HG03354 (cell line): ENCODE data around the gene METAP1D.
"Not testable (repeated sequence)": the region's sequence is repeated elsewhere in the genome, so short reads cannot be mapped to it uniquely, and the experiment has no call there.

Experiments
- ATAC-seq: cut with Tn5 transposase; IDR thresholded peaks from one replicate; pipeline ENCODE4 v1.9.1; 2021; ENCODE audit warnings: mild to moderate bottlenecking; ENCODE audit not compliant: unreplicated experiment, poor library complexity, severe bottlenecking

The METAP1D gene

DNA sequence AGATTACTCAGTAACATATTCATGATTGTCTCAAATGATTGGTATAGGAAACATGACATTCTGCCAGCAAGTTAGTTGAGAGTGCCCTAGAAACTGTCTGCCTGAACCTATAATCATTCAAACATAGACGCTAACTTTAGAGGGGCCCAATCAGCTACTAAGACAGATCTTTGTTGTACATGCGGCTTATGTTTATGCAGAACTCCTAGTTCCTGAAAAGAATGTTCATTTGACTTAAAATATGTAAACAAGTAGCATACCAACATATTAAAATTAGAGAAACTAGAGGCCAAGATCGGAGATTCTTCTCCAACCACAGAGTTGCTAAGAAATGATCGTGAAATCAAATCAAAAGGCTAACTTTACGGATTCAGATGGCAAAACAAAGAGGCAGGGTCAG, 4.2 kb upstream of the METAP1D start:
- no peak for ATAC-seq

DNA sequence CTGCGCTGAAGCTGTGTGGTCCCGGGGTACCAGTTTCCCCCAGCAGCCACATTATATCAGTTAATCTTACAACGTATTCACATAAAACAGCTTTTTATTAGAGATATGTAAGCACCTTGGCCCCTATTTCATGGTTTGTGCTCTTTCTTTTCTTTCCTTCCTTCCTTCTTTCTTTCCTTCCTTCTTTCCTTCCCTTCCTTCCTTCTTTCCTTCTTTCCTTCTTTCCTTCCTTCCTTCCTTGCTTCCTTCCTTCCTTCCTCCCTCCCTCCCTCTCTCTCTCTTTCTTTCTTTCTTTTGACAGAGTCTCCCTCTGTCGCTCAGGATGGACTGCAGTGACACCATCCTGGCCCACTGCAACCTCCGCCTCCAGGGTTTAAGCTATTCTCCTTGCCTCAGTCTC, 3.7 kb upstream of the METAP1D start:
- no peak for ATAC-seq

DNA sequence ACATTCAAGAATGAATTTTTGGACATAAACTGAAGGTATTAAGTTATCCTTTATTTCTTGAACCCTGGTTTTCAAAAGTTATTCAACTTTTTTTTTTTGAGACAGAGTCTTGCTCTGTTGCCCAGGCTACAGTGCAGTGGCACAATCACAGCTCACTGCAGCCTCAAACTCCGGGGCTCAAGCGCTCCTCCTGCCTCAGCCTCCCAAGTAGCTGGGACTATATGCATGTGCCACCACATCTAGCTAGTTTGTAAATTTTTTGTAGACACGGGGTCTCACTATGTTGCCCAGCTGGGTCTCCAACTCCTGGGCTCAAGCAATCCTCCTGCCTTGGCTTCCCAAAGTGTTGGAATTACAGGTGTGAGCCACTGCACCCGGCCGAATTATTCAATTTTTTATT, 2.7 kb upstream of the METAP1D start:
- ATAC-seq = not testable (repeated sequence)

DNA sequence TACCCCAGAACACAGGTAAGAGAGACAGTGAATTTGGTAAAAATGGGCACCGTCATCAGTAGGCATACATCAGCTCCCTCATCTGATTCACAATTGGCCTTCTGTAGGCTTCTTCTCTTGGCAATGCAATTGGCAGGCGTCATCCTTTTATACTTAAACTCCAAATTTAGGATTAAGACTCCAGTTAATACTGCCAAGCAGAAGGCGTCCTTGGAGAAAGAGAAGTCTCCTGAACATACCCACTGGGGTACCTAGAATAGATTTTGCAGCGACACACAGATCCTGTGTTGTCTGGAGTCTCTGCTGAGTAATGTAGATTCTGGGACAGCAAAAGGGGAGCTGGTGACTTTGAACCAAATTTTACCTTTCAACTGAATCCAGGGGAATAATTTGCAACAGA, 592 bp upstream of the METAP1D start:
- ATAC-seq = peak; percentile 12

DNA sequence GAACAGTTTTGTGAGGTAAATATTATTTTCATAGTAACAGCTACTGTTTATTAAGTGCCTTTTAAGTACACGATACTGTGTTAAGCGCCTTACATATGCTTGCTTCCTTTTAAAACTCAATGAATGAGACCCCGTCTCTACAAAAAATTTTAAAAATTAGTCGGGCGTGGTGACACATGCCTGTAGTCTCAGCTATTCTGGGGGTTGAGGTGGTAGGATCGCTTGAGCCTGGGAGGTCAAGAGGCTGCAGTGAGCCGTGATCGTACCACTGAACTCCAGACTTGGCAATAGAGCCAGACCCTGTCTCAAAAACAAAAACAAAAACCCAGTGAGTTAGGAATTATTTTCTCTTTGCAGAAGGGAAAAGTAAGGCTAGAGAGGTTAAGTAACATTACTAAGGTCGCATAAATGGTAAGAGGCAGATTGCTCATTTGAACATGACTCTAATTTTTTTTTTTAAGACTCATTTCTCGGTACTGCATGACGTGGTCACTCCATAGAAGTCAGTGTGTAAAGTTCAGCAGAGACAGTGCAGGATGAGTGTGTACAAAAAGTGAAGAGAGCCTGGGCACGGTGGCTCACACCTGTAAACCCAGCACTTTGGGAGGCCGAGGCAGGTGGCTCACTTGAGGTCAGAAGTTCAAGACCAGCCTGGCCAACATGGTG, 1.1 kb downstream of the METAP1D start:
- ATAC-seq = no peak

DNA sequence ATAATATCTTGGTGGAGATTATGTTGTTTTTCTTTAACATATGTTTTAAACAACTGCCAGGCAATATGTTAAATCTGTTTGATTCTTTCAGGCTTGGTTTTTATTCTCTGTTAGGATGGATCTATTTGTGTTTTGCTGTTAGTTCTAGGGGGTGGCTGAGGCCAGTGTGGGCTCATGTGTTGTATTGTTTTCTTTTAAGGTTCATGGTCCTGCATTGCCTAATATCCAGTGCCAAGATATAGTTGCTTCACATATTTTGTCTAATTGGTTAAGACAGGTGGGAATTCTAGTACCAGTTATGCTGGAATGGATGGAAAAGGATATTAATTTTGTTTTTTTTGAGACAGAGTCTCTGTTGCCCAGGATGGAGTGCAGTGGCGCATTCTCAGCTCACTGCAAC, 7.6 kb downstream of the METAP1D start:
- no peak for ATAC-seq

DNA sequence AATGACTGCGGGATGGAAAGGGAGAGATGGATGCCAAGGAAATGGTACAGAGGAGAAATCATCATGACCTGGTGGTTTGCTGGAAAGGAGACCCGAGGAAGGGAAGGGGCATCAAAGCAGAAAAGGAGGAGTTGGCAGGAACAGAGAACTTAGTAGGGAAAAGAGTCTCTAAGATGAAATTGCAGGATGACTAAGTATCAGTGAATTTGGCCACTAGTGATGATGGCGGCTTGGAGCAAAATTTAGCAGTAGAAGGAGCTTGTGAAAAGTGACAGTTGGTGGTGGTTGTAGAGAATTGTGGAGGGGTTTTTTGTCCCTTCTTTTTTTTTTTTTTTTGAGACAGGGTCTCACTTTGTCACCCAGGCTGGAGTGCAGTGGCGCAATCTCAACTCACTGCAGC, 10.1 kb downstream of the METAP1D start:
- no peak for ATAC-seq

DNA sequence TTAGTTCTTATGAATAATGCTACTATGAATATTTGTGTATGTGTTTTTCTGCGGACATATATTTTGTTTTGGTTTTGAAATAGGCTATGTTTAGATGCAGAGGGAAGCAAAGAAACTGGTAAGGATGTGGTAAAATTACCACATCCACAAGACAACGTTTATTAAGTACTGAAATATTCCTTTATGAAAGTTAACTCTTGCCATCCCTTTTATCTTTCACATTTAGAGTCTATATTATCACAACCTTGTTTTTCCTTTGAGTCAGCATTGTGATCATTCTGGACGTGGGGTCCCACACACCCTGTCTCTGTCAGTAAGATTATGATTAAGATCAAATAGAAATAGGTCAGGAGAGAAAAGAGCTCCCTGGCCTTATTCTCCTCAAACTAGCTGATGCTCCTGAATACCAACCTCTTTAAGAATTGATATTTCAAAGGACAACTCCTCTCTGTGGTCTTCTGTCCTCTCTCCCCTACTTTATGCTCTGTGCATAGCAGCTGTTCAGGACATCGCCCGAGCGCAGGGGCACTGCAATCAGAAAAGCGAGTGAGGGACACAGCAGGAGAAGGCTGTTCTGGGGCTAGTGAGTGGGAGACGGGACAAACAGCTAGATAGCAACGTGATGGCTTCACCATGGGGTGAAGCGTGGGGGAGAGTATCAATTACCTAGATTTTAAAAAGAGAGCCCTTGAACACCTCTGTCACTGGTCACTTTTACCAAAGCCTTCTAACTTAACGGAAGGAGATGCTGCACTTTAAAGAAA, 12.2 kb downstream of the METAP1D start:
- no peak for ATAC-seq

DNA sequence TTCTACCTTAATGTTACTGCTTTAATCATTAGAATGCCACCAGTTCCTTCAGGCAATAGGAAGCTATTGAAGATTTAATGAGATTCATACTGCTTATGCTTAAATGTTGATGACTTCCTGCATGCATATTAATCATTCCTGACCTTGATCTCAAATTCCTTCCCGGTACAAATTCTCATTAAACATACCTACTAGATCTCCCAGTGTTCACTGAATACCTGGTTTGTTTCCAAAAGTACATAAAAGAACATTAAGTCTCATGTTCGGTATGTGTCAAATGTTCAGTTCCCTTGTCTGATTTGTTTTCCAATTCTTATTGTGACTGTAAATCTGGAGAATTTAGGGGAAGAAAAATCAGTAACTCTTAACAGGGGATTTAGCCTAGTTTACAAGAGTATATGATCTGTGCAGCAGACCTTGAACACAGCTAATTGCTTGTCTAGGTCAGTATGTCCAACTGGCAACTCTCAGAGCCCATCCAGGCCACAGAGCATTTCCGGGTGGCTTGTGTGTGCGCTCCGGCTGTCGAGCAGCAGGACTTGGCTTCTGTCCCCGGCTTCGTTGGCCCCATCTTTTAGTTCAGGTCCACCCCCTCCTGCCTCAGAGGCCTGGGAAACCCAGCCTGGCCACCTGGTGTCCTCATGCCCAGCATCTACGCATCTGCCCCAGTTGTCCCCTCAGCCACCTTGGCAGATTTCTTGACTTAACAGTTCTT, 13.1 kb downstream of the METAP1D start:
- no peak for ATAC-seq

DNA sequence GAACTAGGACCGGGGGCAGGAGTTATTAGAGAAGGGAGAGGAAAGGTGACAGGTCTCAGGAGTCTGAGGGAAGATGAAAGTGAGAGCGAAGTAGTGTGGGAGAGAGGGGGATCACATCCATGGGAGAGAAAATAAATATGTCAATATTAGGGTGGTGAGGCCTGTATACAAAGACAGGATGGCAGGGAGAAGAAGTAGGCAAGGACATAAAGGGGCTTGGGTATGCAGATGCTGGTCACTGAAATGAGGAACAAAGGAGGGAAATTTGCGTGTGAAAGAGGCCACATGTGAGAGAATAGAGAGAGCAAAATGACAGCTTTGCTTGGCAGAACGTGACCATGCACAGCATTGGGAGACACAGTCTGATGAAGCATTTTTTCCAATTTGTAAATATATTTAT, 13.6 kb downstream of the METAP1D start:
- peak; percentile 79 for ATAC-seq

DNA sequence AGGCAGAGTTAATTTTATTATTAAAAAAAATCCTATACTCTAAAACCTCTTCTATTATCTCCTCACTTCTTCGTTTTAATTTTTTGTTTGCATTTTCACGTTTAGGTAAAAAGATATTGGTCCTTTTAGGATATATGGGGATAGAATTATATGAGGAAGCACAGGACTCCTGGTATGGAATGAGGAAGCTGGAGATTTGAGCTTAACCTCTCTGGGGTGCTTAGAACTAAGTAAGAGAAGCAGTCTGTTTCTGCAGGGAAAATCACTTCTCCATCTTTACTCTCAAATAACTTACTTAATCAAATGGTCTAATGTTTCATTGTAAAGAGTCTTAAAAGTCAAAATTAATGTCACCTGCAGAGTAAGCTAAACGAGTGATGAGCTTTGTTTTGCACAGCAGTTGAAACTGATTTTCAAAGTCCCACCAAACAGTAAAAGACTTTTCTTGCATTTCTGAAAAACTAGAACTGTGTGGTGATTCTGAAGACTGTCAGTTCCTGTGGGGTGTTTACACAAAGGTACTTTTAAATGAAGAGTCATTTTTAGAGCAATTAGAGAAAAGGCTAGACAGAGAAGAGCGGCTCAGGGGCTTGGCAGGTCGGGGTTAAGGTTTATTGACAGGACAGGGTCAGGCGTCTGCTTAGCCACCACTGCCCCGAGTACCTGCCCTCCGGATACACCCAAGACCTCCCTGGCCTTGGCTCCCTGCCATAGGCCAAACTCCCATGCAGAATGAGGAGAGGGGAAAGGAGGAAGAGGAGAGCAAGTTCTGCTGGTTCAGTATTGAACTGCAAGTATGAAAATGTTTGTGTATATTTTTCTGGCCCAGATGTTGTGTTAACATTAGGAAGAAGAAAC, 21.6 kb downstream of the METAP1D start:
- no peak for ATAC-seq

DNA sequence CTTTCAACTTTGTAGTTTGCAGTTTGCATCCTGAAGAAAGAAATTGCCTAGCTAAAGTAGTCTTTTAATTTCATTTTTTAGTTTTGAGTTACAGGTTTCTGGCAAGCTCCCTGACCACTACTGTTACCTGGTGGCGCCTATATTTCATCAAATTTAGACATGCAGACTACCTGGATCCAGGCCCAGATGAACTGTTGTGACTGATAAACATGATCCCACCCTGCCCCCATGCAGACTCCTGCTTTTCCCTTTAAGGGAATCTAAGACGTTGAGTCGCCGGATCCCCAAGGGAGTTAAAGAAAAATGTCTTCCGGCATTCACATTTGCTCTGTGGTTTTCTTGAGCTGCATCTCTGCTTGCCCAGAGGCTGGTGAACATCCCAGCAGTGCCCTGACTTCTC, 22.2 kb downstream of the METAP1D start:
- no peak for ATAC-seq

DNA sequence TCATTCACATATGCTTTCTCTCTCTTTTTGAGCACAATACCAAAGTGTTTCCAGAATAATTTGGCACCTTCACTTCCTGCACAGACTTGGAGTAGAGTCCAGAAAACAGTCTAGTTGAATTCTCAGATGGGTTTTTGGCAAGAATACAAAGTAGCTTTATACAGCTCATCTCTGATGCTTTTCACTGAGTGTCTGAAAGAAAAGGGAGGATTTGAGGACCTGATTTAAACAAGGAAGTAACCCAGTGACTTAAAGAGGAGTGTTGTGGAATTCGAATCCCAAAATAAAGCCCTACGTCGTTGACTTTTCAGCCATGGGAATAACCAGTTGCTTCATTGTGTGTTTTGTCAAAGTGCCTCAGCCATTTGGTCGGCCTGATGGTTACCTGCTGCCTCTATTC, 31.8 kb downstream of the METAP1D start:
- ATAC-seq = no peak

DNA sequence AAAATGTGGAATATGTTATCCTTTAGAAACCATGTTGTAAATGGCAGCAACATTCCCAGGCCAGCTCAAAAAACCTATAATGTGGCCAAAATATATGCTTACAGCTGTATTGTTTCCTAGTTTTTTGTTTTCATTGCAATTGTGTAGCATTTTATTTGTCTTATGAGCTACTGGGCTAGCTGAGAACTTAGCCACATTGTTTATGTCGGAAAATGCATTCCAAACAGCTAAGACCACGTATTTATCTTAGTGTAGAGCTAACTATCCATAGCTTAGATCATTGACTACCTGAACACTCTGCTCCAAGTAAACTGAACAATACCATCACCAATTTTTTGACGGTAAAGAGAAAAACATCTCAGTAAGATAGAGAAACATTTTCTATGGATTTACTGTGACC, 38.4 kb downstream of the METAP1D start:
- no peak for ATAC-seq

DNA sequence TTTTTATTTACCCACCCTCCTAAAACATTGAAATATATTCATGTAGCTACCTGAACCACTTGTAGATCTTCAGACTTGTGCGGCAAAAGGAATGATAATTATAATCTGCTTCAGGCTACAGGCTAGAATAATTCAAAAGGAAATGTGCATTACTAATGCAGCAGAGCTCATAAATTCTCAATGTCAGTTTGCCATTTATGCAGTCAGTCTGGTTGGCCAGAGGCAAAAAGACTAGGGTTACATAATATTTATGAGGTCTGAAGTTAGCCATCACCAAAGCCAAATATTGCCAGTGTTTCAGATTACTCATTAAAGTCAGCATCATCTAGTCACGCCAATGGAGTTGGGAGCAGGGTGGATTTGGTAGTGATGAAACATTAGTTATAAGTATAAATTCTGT, 38.9 kb downstream of the METAP1D start:
- no peak for ATAC-seq

DNA sequence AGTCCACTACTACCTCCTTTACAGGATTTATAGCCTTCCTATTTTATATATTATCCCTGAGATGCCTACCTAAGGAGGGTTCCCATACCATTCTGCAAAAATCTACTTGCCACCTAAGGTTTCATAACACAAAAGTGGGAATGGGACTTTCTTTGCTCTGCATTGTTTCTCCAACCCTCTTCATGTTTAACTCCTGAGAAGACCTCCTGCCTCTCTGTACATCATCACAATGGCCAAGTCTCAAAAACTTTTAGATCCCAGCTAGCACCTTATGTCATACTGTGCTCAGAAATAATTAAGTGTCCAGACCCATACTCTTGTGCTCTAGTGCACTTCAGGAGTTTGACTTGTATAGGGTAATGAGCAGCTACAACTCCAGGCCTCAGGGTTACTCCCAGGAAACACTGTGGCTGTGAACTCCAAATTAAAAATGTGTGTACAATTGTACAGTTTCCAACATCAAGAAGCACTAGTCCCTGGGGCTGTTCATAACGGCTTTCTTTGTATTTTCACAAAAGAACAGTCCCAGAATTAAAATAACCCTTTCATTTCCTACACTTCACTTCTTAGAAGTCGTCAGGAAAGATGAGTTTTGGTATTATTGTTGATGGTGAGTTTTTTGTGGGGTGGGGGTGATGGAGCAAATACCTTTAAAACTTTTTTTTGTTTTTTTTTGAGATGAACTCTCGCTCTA, 39.4 kb downstream of the METAP1D start:
- ATAC-seq = no peak

DNA sequence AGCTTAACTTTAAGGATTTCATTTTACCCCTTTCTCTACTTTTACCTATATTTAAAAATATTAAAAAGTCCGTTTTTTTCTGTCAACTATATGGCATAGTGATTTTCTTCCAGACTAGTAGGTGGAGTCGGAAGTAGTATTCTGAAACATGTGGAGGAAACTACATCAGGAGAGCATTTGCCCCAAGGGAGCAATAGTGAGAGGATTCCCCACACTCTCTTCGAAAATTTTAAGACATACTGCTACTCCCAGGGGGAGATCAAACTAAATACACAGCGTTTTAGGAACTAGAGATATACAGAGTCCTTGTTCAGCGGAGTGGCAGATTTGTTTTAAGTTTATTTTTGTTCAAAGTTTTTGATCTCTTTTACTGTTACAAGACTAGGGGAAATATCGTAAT, 40.6 kb downstream of the METAP1D start:
- ATAC-seq = no peak

DNA sequence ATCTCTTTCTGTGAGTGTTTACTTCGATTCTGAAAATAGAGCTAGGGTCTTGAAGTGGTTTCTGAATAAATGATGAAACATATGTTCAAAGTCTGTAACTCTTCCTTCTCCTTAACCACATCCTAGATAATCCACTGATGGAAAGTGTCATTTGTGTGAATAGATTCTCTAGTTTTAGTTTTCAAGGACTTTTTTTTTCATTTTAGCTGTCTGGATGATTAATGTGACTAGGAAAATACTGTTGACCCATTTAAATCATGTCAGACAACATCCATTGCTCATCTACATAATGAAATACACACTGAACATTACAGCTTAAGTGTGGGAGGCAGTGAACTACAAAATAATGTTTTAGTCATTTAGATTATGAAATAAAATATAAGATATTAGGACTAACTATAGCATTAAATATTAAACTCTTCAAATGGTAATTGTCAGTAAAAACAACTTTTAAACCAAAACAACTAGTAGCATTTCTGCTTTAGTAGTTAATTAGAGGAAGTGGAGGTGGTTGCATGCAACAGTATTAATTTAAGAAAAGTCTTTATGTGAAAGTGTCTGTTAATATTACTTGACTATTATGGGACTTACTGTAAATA, 46.4 kb downstream of the METAP1D start:
- no peak for ATAC-seq

DNA sequence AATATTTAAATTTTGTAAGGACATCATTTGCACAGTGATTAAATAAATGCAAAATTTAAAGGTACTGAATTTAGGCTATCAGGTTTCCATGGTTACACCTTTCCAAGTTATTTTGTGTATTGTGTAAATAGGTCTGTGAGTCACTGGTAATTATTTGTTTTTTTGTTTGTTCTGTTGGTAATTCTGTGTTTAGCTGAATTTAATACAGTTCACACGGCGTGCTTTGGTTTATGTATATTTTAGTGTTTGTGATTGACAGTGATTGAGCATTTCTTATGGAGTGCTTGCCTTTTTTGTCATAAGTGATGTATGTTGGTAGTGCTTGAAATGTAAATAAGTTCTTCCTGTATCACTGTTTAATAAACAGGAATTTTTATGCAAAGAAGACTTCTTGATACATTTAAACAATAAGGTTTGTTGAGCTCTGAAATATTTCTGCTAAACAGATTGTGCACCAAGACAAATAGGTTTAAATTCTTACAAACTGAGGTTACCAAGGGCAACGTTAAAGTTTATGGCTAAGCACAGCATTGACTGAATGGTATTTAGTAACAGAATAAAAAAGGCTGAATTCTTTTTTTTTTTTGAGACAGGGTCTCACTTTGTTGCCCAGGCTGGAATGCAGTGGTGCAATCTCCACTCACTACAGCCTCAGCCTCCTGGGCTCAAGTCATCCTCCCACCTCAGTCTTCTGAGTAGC, 47.3 kb downstream of the METAP1D start:
- ATAC-seq = no peak
